ENCODE data around the gene ADAM8.

DNA sequence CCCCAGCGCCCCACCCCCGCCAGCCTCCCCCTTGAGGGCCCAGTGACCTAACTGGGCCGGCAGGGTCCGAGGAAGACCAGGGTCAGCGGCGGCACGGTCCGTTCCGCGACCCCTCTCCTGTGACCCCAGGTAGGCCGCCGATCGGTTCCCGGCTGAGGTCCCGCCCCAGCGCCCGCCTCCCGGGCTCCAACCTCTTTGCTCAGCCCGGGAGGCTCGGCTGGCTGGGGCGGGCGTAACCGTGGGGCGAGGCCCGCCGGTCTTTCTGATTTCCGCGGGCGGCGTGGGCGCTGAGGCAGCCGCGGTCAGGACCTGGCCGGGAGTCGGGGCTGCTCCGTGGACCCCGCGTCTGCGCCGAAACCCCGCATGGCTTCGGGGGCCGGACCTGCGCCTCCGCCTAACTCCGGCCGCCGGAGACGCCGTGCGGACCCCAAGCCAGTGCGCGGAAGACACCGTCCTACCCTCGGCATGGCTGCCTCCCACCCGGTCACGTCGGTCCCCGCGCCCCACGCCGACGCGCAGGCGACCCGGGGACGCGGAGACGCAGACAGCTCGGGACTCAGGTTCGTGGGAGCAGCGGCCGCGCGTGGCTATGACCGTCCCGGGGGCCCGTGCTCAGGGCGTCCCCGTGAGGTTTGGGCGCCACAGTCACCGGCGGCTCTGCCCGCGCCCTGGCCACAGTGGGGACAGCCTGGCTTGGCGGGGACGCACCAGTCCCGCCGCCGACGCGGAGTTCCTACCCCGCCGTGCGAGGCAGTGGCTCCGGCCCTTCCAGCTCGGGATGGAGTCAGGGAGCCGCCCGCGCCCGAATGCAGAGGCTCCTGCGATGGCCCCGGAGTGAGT lies 40.0 kb downstream of the ADAM8 start:
- TF ChIP-seq, protein P1, sequence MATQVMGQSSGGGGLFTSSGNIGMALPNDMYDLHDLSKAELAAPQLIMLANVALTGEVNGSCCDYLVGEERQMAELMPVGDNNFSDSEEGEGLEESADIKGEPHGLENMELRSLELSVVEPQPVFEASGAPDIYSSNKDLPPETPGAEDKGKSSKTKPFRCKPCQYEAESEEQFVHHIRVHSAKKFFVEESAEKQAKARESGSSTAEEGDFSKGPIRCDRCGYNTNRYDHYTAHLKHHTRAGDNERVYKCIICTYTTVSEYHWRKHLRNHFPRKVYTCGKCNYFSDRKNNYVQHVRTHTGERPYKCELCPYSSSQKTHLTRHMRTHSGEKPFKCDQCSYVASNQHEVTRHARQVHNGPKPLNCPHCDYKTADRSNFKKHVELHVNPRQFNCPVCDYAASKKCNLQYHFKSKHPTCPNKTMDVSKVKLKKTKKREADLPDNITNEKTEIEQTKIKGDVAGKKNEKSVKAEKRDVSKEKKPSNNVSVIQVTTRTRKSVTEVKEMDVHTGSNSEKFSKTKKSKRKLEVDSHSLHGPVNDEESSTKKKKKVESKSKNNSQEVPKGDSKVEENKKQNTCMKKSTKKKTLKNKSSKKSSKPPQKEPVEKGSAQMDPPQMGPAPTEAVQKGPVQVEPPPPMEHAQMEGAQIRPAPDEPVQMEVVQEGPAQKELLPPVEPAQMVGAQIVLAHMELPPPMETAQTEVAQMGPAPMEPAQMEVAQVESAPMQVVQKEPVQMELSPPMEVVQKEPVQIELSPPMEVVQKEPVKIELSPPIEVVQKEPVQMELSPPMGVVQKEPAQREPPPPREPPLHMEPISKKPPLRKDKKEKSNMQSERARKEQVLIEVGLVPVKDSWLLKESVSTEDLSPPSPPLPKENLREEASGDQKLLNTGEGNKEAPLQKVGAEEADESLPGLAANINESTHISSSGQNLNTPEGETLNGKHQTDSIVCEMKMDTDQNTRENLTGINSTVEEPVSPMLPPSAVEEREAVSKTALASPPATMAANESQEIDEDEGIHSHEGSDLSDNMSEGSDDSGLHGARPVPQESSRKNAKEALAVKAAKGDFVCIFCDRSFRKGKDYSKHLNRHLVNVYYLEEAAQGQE (IDR thresholded peaks at IDR 0.05; ENCODE audit: insufficient replicate concordance, low read depth), result no peak
- no peak for TF ChIP-seq CTCF (IDR thresholded peaks at IDR 0.05; ENCODE audit: insufficient read depth, low read length)

Data from HL-60 (cell line).